Coronary artery (tissue), 2 donors: Measurements from ENCODE around the gene IGF2R.

Experiments
- DNase-seq: peaks from one replicate; pipeline ENCODE4 v3.0.0-alpha.2; 2017; ENCODE audit warnings: low spot score
- H3K27ac ChIP-seq, 2 donors: fragments of 200-600 bp; sonication (generic); one replicate each; pipeline ENCODE4 v1.5.1; 2016 to 2019
- H3K4me3 ChIP-seq: fragments of 200-600 bp; sonication (generic); 2 replicates; pipeline ENCODE4 v1.5.1; 2016; ENCODE audit warnings: mild to moderate bottlenecking, moderate library complexity
- TF ChIP-seq, protein P1 (sequence below): fragments of 200-600 bp; sonication (generic); IDR thresholded peaks from one replicate; pipeline ENCODE4 v1.5.1; 2019; ENCODE audit warnings: antibody characterized with exemption

IGF2R gene

DNA sequence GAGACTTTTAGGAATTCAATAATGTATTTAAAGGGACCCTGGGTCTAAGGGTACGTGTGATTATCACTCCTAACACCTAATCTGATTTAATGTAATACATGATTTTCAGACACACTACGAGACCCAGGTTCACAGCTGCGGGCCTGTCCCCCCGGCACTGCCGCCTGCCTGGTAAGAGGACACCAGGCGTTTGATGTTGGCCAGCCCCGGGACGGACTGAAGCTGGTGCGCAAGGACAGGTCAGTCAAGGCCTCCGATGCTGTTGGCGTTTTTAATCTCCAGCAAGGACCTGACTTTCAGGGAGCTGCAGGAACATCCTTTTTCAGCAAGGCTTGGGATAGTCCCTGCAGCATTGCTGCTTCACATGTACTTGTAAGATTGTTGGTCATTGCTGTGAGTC is 58.2 kb downstream of the IGF2R start:
- Histone ChIP-seq H3K27ac (no peak overlapping the region), H3K4me3 (no peak overlapping the region)
- DNase-seq = no peak
- TF ChIP-seq, protein P1, sequence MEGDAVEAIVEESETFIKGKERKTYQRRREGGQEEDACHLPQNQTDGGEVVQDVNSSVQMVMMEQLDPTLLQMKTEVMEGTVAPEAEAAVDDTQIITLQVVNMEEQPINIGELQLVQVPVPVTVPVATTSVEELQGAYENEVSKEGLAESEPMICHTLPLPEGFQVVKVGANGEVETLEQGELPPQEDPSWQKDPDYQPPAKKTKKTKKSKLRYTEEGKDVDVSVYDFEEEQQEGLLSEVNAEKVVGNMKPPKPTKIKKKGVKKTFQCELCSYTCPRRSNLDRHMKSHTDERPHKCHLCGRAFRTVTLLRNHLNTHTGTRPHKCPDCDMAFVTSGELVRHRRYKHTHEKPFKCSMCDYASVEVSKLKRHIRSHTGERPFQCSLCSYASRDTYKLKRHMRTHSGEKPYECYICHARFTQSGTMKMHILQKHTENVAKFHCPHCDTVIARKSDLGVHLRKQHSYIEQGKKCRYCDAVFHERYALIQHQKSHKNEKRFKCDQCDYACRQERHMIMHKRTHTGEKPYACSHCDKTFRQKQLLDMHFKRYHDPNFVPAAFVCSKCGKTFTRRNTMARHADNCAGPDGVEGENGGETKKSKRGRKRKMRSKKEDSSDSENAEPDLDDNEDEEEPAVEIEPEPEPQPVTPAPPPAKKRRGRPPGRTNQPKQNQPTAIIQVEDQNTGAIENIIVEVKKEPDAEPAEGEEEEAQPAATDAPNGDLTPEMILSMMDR = no peak

DNA sequence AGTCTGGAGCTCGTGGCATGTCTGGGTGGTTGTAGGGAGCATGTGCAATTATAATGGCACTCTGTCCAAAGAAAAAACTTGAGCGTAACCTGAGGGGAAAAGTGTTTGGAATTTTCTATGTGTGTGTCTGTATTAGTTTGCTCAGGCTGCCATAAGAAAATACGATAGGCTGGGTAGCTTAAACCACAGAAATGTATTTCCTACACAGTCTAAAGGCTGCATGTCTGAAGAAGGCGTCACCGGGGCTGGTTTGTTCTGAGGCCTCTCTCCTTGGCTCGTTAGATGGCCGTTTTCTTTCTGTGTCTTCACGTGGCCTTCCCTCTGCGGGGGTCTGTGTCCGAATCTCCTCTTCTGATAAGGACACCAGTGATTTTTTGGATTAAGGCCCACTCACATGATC is 59.0 kb downstream of the IGF2R start:
- TF ChIP-seq, protein P1 = no peak
- no peak for DNase-seq
- no peak overlapping the region for H3K27ac ChIP-seq
- H3K4me3 ChIP-seq = no peak overlapping the region

DNA sequence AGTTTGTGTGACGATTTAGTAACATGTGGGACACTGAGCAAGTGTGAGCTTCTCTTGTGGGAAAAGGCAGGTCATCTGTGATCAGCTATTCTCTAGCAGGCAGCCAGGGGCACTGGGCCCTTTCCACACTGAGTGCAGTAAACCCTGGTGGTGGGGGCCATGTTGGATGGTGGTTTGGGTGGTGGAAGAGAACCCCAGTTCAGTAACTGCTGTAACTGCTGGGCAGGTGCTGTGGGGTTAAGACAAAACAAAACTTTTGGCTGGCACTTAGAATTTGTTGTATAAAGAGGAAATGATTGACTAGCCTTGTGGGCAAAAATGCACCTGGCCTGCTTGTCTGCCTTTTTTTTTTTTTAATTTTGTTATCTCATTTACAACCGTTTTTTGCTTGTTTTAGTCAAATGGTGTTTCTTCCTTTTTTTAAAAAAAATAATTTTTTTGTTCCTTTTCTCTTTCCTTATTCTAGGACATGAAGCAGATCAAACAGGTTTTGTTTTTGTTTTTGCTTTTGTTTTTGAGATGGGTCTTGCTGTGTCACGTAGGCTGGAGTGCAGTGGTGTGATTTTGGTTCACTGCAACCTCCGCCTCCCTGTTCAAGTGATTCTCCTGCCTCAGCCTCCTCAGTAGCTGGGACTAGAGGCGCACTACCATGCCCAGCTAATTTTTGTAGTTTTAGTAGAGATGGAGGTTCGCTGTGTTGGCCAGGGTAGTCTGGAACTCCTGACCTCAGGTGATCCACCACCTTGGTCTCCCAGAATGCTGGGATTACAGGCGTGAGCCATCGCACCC is 59.8 kb downstream of the IGF2R start:
- TF ChIP-seq, protein P1 = no peak
- no peak overlapping the region for H3K4me3 ChIP-seq
- peak overlapping the region in 1 of 2 donors; percentile 65 for H3K27ac ChIP-seq
- no peak for DNase-seq

DNA sequence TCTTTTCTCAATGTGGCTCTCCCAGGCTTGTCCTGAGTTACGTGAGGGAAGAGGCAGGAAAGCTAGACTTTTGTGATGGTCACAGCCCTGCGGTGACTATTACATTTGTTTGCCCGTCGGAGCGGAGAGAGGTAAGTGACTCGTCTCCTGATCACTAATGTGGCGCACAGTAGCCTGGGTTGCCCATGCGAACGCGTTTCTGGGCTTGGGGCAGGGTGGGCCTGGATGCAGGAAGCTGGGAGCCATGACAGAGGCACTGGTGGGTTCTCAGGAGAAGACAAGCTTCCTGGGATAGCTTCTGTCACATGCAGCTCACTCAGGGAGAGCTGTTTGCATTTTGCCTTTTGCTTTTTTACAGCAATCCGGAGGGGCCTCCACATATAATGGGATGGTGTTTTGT is 60.6 kb downstream of the IGF2R start:
- Histone ChIP-seq H3K4me3 (no peak overlapping the region), H3K27ac (peak overlapping the region; percentile 65 to 73)
- TF ChIP-seq, protein P1 = no peak
- no peak for DNase-seq

DNA sequence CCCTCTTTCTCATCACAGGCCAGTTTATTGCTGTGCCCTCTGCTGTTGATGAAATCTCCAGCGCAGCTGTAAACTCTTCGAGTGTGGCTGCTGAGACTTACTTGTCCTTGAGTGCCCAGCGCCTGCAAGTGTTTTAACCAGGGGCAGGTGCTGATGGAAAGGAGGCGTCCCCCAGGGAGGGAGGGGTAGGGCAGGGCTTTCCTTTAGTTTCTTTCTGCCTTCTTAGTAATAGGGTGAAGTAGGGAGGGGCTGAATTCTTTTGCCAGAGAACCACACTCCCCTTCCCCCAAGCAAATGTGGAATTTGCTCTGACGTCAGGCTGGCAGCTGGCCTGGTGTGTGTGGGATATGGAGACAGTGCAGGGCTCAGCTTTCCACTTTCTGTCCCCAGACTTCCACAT is 61.2 kb downstream of the IGF2R start:
- peak overlapping the region; percentile 45 for H3K4me3 ChIP-seq
- TF ChIP-seq, protein P1 = no peak
- DNase-seq = peak; percentile 90
- peak overlapping the region; percentile 65 to 73 for H3K27ac ChIP-seq

DNA sequence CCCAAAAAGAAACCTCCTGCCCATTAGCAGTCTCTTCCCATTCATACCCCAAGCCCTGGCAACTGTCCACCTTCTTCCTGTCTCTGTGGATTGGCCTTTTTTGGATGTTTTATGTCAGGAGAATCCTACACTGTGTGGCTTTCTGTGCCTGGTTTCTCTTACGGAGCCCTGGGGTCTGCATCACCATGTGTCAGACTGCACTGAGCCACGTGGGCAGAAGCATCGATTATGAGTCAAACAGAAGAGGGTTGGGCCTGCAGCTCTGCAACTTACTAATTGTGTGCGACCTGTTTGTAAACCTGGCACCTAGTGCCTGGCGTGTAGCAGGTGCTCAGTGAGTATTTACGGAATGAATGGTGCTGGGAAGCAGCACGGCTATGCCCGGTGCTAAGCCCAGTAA is 62.6 kb downstream of the IGF2R start:
- DNase-seq = no peak
- Histone ChIP-seq H3K27ac (no peak overlapping the region), H3K4me3 (no peak overlapping the region)
- TF ChIP-seq, protein P1 = no peak

DNA sequence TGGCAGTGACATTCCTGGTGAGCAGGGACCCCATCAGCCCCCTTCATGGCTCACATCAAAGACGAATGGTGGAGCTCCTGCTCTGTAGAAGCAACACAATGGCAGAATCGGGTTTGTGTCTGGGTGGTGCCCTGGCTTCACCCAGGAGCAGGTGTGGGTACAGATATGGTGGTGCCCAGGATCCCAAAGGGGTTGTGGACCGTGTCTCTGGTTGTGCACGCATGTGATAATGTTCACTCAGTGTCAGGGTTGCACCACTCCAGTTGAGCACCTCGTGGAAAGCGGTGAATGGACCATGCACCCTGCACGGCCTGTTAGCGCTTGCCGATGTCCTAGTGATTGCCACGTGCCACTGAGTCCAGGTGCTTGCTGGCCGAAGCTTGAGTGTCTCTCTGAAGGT is 63.0 kb downstream of the IGF2R start:
- no peak overlapping the region for H3K27ac ChIP-seq
- H3K4me3 ChIP-seq = no peak overlapping the region
- TF ChIP-seq, protein P1 = no peak
- DNase-seq = no peak
